SK-N-DZ (cell line): ENCODE measurements around the gene C3orf38. TPM values are rescaled to one million over a fixed set of nuclear protein-coding genes. Genes with fewer than 3 reads are reported as not detected.
"Not testable (repeated sequence)": the region's sequence is repeated elsewhere in the genome, so short reads cannot be mapped to it uniquely, and the experiment has no call there.

Experiments used
- DNase-seq: peaks from one replicate; pipeline ENCODE4 v3.0.0-alpha.2; 2015; ENCODE audit warnings: low spot score
- polyA plus RNA-seq, 2 experiments: library from polyadenylated mRNA; depleted of rRNA; stranded (reverse); fragments of >200 nt; gene quantifications; 2 replicates each; pipeline ENCODE4 v1.2.3, GENCODE V29; 2014

The C3orf38 gene
- 21.5 and 23.1 TPM in 2 replicates for polyA plus RNA-seq (2014; cell fraction: cytosol; rRNA removed)
- polyA plus RNA-seq (2014; cell fraction: nucleus; rRNA removed) = 16.1 and 16.2 TPM in 2 replicates

DNA sequence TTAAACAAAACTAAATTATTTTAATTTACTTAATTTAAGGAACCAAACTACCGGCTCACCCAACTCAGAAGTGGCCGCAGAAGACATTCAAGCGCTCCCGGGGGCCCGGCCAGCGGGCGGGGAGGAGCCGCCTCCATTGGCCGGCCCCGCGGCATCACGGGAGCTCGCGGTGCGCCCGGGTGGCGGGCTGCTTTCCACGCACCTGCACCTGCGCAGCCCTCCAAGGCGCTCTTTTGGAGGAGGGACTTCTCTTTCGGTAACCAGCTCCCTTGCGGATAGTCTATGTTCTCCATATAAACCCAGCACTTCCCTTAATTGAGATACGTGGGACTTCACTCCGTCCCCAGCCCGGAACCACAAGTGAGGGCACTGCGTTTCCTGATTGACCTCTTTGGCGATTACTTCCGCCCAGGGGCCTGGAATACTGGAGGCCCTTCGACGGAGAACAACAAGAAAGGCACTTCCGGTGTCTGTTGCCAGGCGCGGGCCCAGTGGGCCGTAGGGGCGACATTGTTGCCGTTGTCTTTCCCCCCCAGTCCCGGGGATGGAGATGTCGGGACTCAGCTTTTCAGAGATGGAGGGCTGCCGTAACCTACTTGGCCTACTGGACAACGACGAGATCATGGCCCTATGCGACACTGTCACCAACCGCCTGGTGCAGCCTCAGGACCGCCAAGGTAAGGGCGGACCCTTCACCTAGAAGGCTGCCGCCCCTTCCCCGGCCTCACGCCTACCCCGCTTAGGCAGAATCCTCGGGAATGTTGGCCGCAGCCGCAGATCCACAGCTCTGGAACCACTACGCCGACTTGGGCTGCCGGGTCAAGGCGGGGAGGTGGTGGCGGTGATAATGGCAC lies at the start of gene C3orf38:
Gene C3orf38, plus strand, starts transcription at position 451 of the 854 bp plus-strand sequence. Its CDS starts 94 bp downstream, at position 545.
- DNase-seq = peak; percentile 96

DNA sequence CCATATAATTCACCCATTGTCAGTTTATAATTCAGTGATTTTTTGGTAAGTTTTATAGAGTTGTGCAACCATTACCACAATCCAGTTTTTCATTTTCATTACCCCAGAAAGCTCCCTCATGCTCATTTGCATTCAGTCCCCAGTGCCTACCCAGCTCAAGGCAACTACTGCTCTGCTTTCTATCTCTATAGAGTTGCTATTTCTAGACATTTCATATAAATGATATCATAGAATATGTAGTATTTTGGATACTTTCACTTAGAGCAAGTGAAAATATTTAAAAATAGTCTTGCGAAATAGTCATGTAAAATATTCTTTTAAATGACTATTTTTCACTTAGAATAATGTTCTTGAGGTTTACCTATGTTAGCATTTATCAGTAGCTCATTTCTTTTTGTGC lies 48.6 kb upstream of the C3orf38 start:
- DNase-seq = no peak

DNA sequence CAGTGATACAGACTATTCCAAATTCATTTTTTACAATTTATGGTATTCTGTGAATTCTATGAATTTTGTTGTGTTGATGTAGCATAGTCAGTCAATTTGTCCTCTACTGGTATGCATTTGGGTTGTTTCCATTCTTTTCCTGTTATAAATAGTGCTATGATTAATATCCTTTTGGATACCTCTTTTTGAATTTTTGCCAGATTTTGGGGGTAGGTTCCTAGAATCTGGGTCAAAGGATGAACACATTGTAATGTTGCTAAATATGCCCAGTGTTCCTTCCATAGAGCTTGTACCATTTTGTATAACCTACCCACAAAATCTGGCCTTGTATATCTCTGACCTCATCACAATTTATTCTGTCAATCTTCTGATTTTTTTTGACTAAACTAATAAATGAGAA lies 44.4 kb upstream of the C3orf38 start:
- no peak for DNase-seq

DNA sequence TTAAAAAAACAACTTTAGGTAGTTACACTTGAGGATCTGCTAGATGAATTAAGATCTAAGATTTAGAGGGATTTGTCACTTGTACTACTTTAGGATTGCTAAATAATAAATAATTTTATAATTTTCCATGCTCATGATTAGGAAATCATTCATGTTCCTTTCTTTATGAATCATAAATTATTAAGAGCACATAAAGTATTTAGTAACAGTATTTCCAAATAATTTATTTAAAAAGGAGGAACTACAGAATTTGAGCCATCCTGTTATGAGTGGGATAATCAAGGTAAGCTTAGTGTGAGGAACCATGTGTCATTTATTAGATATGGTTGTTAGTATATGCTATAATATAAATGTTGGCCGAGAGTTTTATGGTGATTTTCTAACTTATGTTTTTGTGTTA lies 37.5 kb upstream of the C3orf38 start:
- DNase-seq = no peak

DNA sequence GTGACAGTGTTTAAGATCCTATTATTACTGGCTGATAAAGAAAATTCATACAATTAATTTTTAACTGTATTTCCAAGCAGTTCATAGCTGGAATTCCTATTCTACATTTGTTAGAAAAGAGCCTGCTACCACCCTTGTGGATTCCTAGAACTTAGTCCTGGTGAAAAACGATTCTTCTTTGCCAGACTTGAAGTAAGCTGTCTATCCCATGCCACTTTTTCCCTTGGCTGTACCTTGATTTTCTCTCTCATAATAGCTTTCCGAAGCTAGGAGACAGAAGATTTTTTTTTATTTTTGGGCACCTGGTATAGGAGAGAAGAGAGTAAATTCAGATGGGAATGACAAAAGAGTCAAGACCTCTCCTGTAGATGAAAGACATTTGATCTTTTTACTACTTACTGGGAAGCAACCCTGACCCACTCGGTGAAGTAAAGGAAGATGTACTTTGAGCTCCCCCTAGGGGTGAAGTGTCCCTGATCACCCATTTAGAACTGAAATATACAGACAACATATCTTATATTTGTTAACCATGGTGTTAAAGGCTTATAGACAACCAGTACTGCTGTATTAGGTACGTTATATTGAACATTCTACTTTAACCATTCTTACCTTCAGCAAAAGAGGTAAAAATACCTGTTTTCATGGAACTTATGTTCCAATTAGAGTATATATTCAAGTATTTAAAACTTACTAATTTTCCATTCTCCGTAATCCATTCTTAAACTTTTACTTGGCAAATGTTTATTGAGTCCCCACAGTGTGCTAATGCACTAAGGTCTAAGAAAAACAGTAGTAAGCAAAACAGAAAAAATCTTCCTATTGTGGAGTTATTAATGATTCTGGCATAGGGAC lies 36.2 kb upstream of the C3orf38 start:
- DNase-seq = peak; percentile 66

DNA sequence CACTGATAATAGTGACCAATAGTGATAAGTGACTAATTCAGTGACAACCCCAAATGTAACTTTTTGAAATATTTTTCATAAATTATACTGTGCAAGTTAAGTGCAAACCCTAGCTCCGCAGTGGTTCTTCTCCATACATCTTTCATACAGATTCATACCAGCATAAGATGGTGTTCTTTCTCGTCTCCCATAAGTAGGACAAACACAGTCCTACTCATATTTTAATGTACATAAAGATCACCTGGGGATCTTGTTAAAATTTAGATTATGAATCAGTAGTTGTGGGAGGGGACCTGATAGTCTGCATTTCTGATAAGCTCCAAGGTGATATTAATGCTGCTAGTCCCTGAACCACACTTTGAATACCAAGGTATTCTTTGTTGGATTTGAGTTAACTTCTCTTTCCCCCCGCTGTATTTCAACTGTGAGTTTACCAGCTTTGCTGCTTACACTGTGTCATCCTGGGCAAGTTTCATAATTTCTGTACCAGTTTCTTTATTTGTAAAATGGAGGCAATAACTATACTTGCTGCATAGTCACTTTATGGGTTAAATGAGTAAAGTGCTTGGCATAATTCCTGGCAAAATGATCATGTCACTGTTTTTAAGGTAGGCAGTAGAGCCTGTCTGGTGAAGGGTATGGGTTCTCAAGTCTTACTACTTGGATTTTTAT lies 34.7 kb upstream of the C3orf38 start:
- no peak for DNase-seq

DNA sequence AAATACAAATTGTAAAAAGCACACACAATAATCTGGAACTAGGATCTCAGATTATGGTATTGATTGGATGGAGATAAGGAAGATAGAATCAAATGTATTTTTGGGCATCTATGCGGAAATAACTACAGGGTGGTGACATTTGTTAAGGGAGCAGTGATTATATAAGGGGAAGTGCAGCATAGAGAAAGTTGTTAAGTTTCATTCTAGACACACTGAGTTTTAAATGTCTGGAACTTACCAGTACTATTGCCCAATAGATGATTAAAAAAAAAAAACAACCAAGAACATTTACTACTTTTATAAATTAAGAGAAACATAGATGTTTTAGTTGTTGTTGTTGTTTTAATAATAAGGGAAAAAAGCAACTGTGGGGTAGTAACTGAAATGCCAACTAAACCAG lies 32.1 kb upstream of the C3orf38 start:
- no peak for DNase-seq

DNA sequence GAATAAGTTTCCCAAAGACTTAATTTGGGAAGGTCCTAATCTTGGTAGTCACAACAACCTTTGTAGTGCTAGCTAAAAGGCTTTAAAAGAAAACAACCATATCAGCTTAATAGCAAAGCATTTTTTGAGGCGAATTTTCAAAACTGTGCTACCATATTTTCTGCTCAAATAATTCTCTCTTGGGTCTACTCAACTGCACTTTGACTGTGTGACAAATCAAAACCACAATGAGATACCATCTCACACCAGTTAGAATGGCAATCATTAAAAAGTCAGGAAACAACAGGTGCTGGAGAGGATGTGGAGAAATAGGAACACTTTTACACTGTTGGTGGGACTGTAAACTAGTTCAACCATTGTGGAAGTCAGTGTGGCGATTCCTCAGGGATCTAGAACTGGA lies 31.2 kb upstream of the C3orf38 start:
- DNase-seq = not testable (repeated sequence)

DNA sequence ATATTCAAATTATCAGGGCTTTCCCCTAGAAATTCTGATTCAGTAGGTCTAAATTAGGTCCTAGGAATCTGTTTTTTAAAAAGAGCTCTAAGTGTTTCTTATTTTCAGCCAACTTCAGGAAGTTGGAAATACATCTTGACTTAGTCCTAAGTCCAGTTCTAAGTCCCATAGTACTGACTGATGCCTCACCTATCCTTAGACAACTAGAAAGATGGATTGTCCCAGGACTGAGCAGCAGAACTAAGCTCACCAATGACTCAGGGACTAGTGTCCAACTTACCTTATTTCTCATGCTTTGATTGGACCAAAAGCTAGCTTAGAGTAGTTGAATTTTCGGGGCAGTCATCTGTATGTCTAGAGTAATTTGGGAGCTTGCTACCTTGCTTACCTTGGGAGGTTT lies 26.2 kb upstream of the C3orf38 start:
- DNase-seq = no peak

DNA sequence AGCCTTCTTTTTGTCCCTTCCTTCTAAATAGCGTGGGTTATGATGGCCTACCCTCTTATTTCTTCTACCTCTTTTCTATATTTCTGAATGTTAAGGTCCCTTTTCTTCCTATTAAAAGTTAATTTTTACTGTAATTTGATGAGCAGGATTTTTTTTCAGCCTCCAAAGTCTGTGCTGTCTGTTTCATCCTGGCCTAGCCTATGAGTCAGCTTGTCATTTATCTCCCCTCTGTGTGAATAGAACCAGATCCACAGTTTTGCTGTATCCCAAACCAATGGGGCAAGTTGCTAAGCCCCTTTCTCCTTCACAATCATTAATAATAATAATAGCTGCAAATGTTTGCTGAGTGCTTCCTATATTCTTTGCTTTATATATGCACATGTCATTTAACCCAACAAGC lies 18.1 kb upstream of the C3orf38 start:
- no peak for DNase-seq

DNA sequence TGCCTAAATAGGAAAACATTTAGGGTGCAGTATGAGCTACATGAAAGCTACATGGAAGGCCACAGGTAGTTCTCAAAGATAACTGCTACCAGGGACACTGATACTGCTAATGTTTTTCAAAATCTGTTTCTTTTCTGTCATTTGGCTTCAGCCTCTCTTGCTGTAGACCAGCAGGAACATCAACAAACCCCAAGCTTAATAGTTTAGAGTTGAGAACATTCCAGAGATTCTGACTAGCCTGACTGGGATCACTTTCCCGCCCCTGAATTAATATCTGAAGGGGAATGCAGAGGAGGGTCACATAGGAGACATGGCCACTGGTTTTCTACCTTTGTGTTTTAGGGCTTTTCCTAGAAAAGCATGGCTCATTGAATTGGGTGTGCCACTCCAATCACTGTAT lies 16.9 kb upstream of the C3orf38 start:
- no peak for DNase-seq

DNA sequence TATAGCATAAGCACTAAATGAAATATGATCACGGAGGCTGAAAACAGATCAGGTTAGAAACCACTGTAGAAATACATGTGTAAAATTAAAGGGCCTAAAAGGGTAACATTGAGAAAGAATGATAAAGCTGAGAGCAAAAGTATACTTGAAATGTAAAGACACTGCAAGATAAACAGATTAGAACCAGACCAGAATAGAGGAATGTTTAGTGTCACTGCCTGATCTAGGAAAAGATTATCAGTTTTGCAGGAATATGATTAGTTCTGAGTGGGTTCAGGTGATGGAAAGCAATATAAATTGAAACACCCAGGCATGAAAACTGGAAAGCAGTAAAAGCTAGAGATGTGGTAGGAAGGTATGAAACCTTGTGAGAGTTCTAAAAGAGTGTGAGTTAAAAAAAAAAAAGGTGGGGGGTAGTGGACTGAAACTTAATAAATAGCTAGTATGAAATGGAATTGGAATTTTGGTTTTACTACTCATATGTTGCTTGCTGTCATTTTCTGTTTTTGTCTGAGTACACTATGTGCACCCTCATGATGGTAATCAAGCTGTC lies 16.0 kb upstream of the C3orf38 start:
- DNase-seq = peak; percentile 69

DNA sequence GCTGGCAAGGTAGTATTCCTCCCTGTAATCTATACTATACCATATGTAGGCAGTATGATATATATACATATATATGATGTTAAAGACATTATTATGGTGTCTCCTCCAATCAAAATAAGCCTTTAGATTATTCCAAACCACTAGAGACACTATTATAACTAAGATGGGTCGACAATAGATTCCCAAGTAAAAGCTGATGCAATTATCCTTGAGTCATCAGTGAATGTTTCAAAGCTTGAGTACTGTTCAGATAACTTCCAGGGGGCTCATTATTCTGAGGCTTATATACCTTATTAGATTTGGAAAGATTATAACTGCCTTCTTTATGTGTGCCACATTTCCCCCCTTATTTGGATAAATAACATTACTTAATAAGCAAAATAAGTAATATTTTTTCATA lies 11.9 kb upstream of the C3orf38 start:
- DNase-seq = no peak

DNA sequence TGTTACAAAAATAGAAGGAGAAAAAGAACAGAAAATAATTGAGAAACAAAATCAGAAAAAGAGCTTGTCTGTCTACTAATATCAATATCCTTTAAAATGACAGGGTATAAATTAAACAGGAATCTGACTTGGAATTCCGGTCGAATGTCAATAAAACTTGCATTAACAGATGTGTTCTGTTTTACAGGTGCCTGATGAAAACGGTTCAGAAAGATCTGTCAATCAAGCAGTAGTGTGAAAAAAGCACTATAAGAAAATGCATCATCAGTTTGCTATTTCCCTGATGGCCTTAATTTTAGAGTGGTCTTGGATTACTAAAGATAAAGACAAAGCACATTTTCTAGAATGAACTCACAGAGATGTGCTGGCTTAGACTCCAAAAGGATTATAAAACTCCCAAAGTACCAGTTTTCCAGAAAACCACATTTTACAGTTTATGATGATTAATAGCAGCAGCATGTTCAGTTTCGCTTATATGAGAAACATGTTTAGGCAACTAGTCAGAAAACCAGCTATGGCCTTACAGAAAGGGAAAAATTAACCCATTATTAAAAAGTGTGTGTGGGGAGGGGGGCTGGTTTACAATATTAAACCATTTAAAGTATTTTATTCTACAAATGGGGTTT lies 8.2 kb upstream of the C3orf38 start:
- DNase-seq = no peak

DNA sequence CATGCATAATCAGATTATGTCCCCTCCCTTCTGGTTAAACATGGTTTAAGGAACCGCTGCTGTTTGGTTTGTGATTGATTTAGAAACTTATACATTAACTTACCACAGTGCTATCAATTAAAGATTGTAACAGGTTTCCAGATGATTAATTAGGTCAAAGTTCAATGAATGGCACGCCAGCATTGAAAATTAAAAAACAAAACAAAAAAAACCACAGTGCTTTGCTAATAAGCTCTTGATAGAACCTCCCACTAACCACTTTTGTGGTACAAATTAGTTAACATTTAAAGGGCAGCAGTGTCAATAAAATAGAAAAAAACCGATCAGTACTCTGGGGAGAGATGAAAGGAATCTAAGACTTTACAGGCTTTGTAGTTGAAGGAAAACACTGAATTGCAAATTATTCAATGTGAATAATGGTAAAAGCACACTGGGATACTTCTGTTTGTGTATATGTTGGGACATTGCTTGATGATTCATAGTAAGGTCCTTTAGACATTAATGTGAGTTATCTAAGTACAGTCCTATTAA lies 7.6 kb upstream of the C3orf38 start:
- no peak for DNase-seq

DNA sequence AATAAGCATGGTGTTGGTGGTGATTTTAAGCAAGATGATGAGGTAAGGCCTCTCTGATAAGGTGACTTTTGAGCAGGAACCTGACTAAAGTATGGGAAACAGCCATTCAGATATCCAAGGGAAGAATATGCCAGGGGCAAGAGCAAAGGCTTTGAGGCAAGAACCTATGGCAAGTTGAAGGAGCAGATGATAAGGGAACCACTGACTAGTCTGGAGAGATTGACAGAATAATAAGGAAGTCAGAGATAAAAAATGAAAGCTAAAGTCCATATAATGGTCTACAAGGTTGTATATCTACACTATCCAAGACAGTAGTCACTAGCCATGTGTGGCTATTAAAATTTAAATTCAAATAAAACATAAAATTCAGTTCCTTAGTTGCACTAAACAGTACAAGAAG lies 2.5 kb upstream of the C3orf38 start:
- DNase-seq = no peak

DNA sequence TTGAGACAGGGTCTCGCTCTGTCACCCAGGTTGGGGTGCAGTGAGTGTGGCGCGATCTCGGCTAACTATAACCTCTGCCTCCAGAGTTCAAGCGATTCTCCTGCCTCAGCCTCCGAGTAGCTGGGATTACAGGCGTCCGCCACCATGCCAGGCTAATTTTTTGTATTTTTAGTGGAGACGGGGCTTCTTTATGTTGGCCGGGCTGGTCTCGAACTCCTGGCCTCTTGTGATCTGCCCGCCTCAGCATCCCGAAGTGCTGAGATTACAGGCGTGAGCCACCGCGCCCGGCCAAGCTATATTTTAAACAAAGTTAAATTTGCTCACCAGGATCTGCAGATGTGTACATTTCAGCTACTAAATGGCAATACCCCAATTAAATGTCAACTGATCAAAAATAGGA lies 1.1 kb upstream of the C3orf38 start:
- DNase-seq = no peak

DNA sequence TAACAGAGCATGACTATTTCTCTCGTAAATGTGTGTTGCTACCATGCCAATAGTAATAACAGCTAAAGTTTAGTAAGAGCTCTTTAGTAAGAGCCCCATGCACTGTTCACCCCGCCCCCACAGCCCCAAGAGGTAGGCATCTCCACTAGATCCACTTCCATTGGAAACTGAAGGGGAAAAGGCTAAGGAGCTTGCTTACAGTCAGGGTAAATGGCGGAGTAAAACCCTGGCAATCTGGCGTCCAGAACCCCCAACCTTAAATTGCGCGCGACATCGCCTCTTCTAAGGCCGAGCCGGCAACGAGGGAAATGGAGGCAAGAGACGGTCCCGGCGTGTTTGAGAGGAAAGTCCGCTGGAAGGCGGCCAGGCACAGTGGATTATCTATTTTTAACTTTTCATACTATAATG lies 654 bp upstream of the C3orf38 start:
- no peak for DNase-seq

DNA sequence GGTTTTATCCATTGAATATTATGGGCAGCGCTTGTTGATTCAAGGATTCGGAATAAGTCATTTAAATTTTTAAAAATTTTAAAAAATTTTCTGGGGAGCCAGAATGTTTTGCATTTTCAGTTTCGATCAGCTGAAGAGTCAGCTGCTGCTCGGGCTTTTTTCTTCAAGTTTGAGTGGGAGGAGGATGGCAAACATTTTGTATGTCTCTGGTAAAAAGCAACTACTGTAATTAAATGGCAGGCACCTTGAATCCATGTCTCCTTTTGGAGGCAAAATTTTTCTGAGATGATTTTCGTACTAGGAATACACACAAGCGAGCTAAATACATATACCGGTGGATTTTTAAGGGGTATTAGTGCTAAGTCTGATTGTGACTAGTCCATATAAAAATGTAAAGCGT lies 612 bp downstream of the C3orf38 start:
- no peak for DNase-seq

DNA sequence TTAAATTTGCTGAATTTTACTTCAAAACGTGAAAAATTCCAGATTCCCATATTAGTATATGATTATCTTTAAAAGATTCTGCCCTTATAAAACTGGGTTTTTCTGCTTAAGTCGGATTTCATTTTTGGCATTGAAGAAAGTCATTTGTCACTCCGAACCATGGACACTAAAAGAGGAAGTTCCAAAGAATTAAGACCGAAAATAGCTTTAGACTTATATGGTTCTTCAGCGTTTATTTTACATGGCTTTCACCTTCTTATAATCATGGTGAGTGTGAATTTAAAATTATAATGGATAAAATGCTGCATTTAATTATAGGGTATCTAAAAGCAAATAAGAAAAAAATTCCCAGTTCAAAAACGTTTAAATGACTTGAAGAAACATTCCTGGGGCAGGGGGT lies 1.0 kb downstream of the C3orf38 start:
- DNase-seq = no peak

DNA sequence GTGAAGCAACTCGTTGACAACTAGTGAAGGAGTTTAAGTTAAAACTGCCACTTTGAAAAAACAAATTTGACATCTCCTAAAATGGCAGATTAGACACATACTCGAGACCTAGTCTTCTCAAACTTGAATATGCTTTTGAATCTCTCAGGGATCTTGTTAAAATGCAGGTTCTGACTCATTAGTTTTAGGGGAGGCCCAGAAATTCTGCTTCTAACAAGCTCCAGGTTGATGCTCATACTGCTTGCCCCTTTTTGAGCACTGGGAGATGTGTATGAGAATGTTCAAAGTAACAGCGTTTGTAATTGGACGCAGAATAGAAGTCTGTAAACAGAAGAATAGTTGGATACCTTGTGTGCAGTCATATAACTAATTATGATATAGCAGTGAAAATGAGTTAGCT lies 1.6 kb downstream of the C3orf38 start:
- no peak for DNase-seq
